Right renal pelvis (tissue), 4 donors: Measurements from ENCODE around the gene TMEM134. TPM values are rescaled to one million over a fixed set of nuclear protein-coding genes. Genes with fewer than 3 reads are reported as not detected.

Experiments
- polyA plus RNA-seq, 4 donors: library from polyadenylated mRNA; unstranded; fragments of 120-200 nt; gene quantifications; one replicate each; pipeline ENCODE4 v1.2.1, GENCODE V29; 2013; ENCODE audit not compliant: insufficient read length in 4 of 4

TMEM134 gene
- polyA plus RNA-seq, 4 donors: 43.8 to 73.6 (median 49.3) TPM

Other genes starting within 250 kb of the TMEM134 start
- 10 to 100 TPM; 45.6 to 65.0 (median 49.0) TPM for gene GRK2, start 202.8 kb downstream of the TMEM134 start, polyA plus RNA-seq
- 10 to 100 TPM; 21.3 to 32.9 (median 27.4) TPM for gene ANKRD13D, start 179.9 kb downstream of the TMEM134 start, polyA plus RNA-seq
- 10 to 100 TPM; 24.3 to 32.3 (median 24.6) TPM for gene SSH3, start 165.7 kb downstream of the TMEM134 start, polyA plus RNA-seq
- gene POLD4, start 115.7 kb downstream of the TMEM134 start, polyA plus RNA-seq: 10 to 100 TPM; 18.7 to 36.1 (median 23.9) TPM
- 1 to 10 TPM; 4.5 to 6.3 (median 5.1) TPM for gene CLCF1, start 95.7 kb downstream of the TMEM134 start, polyA plus RNA-seq
- 10 to 100 TPM; 20.1 to 27.3 (median 21.6) TPM for gene RAD9A, start 77.3 kb downstream of the TMEM134 start, polyA plus RNA-seq
- gene PPP1CA, start 67.4 kb downstream of the TMEM134 start, polyA plus RNA-seq: 100 to 1,000 TPM; 146 to 188 (median 155) TPM
- 1 to 10 TPM; 3.3 to 7.6 (median 5.1) TPM for gene TBC1D10C, start 65.2 kb downstream of the TMEM134 start, polyA plus RNA-seq
- 1 to 10 TPM; 1.7 to 2.5 (median 2.3) TPM for gene CARNS1, start 53.6 kb downstream of the TMEM134 start, polyA plus RNA-seq
- 10 to 100 TPM; 44.3 to 51.8 (median 45.4) TPM for gene RPS6KB2, start 40.8 kb downstream of the TMEM134 start, polyA plus RNA-seq
- 1 to 10 TPM in 3 of 4 donors, under 1 TPM in 1; 0.96 to 2.7 (median 1.4) TPM for gene PTPRCAP, start 31.6 kb downstream of the TMEM134 start, polyA plus RNA-seq
- 10 to 100 TPM; 61.7 to 88.8 (median 66.6) TPM for gene CORO1B, start 25.8 kb downstream of the TMEM134 start, polyA plus RNA-seq
- not detected for gene GPR152, start 16.5 kb downstream of the TMEM134 start, polyA plus RNA-seq
- under 1 TPM; 0.20 to 0.74 (median 0.41) TPM for gene CABP4, start 13.9 kb downstream of the TMEM134 start, polyA plus RNA-seq
- 10 to 100 TPM; 55.4 to 71.8 (median 59.1) TPM for gene AIP, start 13.8 kb upstream of the TMEM134 start, polyA plus RNA-seq
- 10 to 100 TPM; 25.7 to 43.7 (median 32.1) TPM for gene PITPNM1, start 36.1 kb upstream of the TMEM134 start, polyA plus RNA-seq
- gene CDK2AP2, start 38.9 kb upstream of the TMEM134 start, polyA plus RNA-seq: 10 to 100 TPM; 41.6 to 75.9 (median 49.0) TPM
- gene CABP2, start 54.2 kb upstream of the TMEM134 start, polyA plus RNA-seq: under 1 TPM in 2 of 4 donors, not detected in 2; 0.19 to 0.61 TPM
- gene GSTP1, start 114.6 kb upstream of the TMEM134 start, polyA plus RNA-seq: 1,000 to 10,000 TPM in 1 of 4 donors, 100 to 1,000 TPM in 3; 756 to 1,003 (median 789) TPM
- 100 to 1,000 TPM; 168 to 207 (median 184) TPM for gene NDUFV1, start 137.7 kb upstream of the TMEM134 start, polyA plus RNA-seq
- 1 to 10 TPM; 5.0 to 8.4 (median 6.8) TPM for gene NUDT8, start 160.7 kb upstream of the TMEM134 start, polyA plus RNA-seq
- gene TBX10, start 170.5 kb upstream of the TMEM134 start, polyA plus RNA-seq: under 1 TPM in 2 of 4 donors, not detected in 2; 0.04 to 0.11 TPM
- 10 to 100 TPM; 21.4 to 39.0 (median 26.7) TPM for gene ACY3, start 181.5 kb upstream of the TMEM134 start, polyA plus RNA-seq
- 1 to 10 TPM; 1.9 to 4.8 (median 3.1) TPM for gene ALDH3B2, start 205.4 kb upstream of the TMEM134 start, polyA plus RNA-seq